ENCODE measurements around the gene POPDC2.

- TF ChIP-seq GATA2 (IDR thresholded peaks at IDR 0.05; ENCODE audit: low read depth, low read length) (no peak), GATA3 (IDR thresholded peaks at IDR 0.05; ENCODE audit: low read depth, low read length) (no peak)
Observed at GRCh38 chr3:119690043-119690656, 29.8 kb upstream of the POPDC2 start.
